Endothelial cell of hepatic sinusoid (primary cell): ENCODE measurements around the gene GRK6.

Source experiments
- in situ Hi-C: cut with HindIII; loops from 2 replicates; pipeline ENCODE4 v1.10.0; 2017; ENCODE audit warnings: low sequenced_read_pairs

The GRK6 gene

GRCh38 chr5:177435847-177436536 is 9.5 kb downstream of the GRK6 start:
- in situ Hi-C loops = loop anchor here (25.0 kb wide), 1 partner anchor 324 kb away; no protein-coding TSS in a partner anchor

GRCh38 chr5:177437623-177438022 is 11.1 kb downstream of the GRK6 start:
- in situ Hi-C loops = loop anchor here (25.0 kb wide), 1 partner anchor 325 kb away; no protein-coding TSS in a partner anchor

- in situ Hi-C loops = loop anchor here (25.0 kb wide), 1 partner anchor 326 kb away; no protein-coding TSS in a partner anchor
These were observed 12.0 kb downstream of the GRK6 start for GRCh38 chr5:177438468-177438867.

- in situ Hi-C loops = loop anchor here (5.0 to 25.0 kb wide), 2 partner anchors 92 to 327 kb away; no protein-coding TSS in a partner anchor
These were observed 13.1 kb downstream of the GRK6 start for GRCh38 chr5:177439518-177440053.

- in situ Hi-C loops = loop anchor here (5.0 to 25.0 kb wide), 2 partner anchors 93 to 328 kb away; no protein-coding TSS in a partner anchor
These were observed 13.9 kb downstream of the GRK6 start for GRCh38 chr5:177440211-177440989.

GRCh38 chr5:177440990-177441780 is 14.7 kb downstream of the GRK6 start:
- in situ Hi-C loops = loop anchor here (5.0 to 25.0 kb wide), 2 partner anchors 94 to 329 kb away; no protein-coding TSS in a partner anchor

GRCh38 chr5:177442066-177442826 is 15.8 kb downstream of the GRK6 start:
- in situ Hi-C loops = loop anchor here (5.0 to 25.0 kb wide), 2 partner anchors 95 to 330 kb away; no protein-coding TSS in a partner anchor

- in situ Hi-C loops = loop anchor here (5.0 to 25.0 kb wide), 2 partner anchors 96 to 331 kb away; no protein-coding TSS in a partner anchor
These were observed 16.9 kb downstream of the GRK6 start for GRCh38 chr5:177443144-177443983.

GRCh38 chr5:177444106-177445051 is 17.9 kb downstream of the GRK6 start:
- in situ Hi-C loops = loop anchor here (5.0 to 25.0 kb wide), 4 partner anchors 37 to 332 kb away; partner anchors contain the start of genes F12 and FAM193B

GRCh38 chr5:177445052-177445916 is 18.8 kb downstream of the GRK6 start:
- in situ Hi-C loops = loop anchor here (5.0 to 25.0 kb wide), 3 partner anchors 38 to 333 kb away; partner anchors contain the start of genes F12 and FAM193B

- in situ Hi-C loops = loop anchor here (5.0 to 25.0 kb wide), 3 partner anchors 39 to 334 kb away; partner anchors contain the start of genes F12 and FAM193B
These were observed 19.4 kb downstream of the GRK6 start for GRCh38 chr5:177445917-177446199.

GRCh38 chr5:177446200-177447065 is 20.0 kb downstream of the GRK6 start, which contains the start of gene PRR7:
PRR7 (plus strand) TSS chr5:177446814; CDS start chr5:177455068, 8,254 bp downstream.
- in situ Hi-C loops = loop anchor here (5.0 to 25.0 kb wide), 3 partner anchors 39 to 334 kb away; partner anchors contain the start of genes F12 and FAM193B

GRCh38 chr5:177447066-177447610 is 20.7 kb downstream of the GRK6 start:
- in situ Hi-C loops = loop anchor here (5.0 to 25.0 kb wide), 3 partner anchors 40 to 335 kb away; partner anchors contain the start of genes F12 and FAM193B

- in situ Hi-C loops = loop anchor here (5.0 to 25.0 kb wide), 3 partner anchors 40 to 335 kb away; partner anchors contain the start of genes F12 and FAM193B
These were observed 21.3 kb downstream of the GRK6 start for GRCh38 chr5:177447611-177448243.
